Endothelial cell of umbilical vein (primary cell): ENCODE data around the gene RTN4R. TPM values are rescaled to one million over a fixed set of nuclear protein-coding genes. Genes with fewer than 3 reads are reported as not detected.

ENCODE experiments used
- BruUV-seq: library from RNA; stranded (reverse); fragments of 400-500 nt; replicated peaks from 2 replicates; lab custom pipeline; 2021; lab: Mats Ljungman, UMichigan
- CTCF ChIA-PET: fragments of 300-600, 350-600 bp; sonication (Branson Sonifier 250); formaldehyde crosslinking; loops from one replicate; lab custom pipeline; 2021; ENCODE audit warnings: antibody characterized with exemption, inconsistent platforms; lab: Charles Lee
- POLR2A ChIA-PET: fragments of 300-600, 350-600 bp; sonication (Branson Sonifier 250); formaldehyde crosslinking; loops from one replicate; lab custom pipeline; 2021; ENCODE audit warnings: antibody characterized with exemption, inconsistent platforms; lab: Charles Lee
- DNase-seq: peaks from one replicate; pipeline ENCODE4 v3.0.0-alpha.2; 2011; ENCODE audit warnings: low read depth, low spot score
- FAIRE-seq: peaks from 2 replicates; lab custom pipeline; 2011; peaks lifted over from hg19 to GRCh38; lab: Jason Lieb, UNC
- H2AFZ ChIP-seq: 2 replicates; pipeline ENCODE4 v1.6.0; 2012; ENCODE audit warnings: low read depth, low read length, control low read depth, inconsistent platforms
- H3K27ac ChIP-seq: 2 replicates; pipeline ENCODE4 v1.5.1; 2011; ENCODE audit warnings: low read depth, mild to moderate bottlenecking, control low read depth, low read length, moderate library complexity; ENCODE audit not compliant: insufficient read depth
- H3K27me3 ChIP-seq, 2 experiments: 2 replicates each; pipeline versions ENCODE4 v1.6.0 to v1.6.1; 2011; ENCODE audit warnings: low read length in 2 of 2, mixed read lengths in 1 of 2; ENCODE audit not compliant: control insufficient read depth in 2 of 2, insufficient read depth in 2 of 2
- H3K36me3 ChIP-seq, 2 experiments: 2 replicates in 1 of 2; 3 replicates in 1 of 2; pipeline ENCODE4 v1.5.1; 2011; ENCODE audit warnings: low read length in 2 of 2, mild to moderate bottlenecking in 1 of 2, moderate library complexity in 1 of 2; ENCODE audit not compliant: control insufficient read depth in 2 of 2, insufficient read depth in 2 of 2; ENCODE audit errors: extremely low read depth in 1 of 2
- H3K4me1 ChIP-seq: 3 replicates; pipeline ENCODE4 v1.5.1; 2011; ENCODE audit warnings: mild to moderate bottlenecking, low read length; ENCODE audit not compliant: control insufficient read depth, insufficient read depth; ENCODE audit errors: extremely low read depth
- H3K4me2 ChIP-seq: 2 replicates; pipeline ENCODE4 v1.6.1; 2011; ENCODE audit warnings: low read length, control low read depth, mixed read lengths; ENCODE audit not compliant: insufficient read depth
- H3K4me3 ChIP-seq, 3 experiments: fragments of 200-600 bp in 1 of 3; sonication (generic), shearing (Covaris generic) in 1 of 3; replicated peaks in 1 of 3; 2 replicates each; pipeline ENCODE4 v1.5.1; 2011 to 2016; ENCODE audit warnings: control low read depth in 3 of 3, low read length in 3 of 3, mild to moderate bottlenecking in 2 of 3, inconsistent platforms in 1 of 3, low read depth in 1 of 3, moderate library complexity in 1 of 3; ENCODE audit not compliant: insufficient read depth in 1 of 3
- H3K79me2 ChIP-seq: 2 replicates; pipeline ENCODE4 v1.6.0; 2012; ENCODE audit warnings: low read length, inconsistent platforms; ENCODE audit not compliant: control insufficient read depth, insufficient read depth
- H3K9ac ChIP-seq: replicated peaks from 2 replicates; pipeline ENCODE3; 2011; ENCODE audit warnings: low read length, control low read depth; ENCODE audit not compliant: insufficient read depth; ENCODE audit errors: extremely low read depth
- H3K9me1 ChIP-seq: replicated peaks from 3 replicates; pipeline ENCODE4 v1.6.0; 2011; ENCODE audit warnings: mild to moderate bottlenecking, low read length; ENCODE audit not compliant: control insufficient read depth, insufficient read depth; ENCODE audit errors: extremely low read depth
- H3K9me3 ChIP-seq: replicated peaks from 2 replicates; pipeline ENCODE4 v1.5.1; 2012; ENCODE audit warnings: low read length, inconsistent platforms; ENCODE audit not compliant: control insufficient read depth, insufficient read depth
- H4K20me1 ChIP-seq: replicated peaks from 2 replicates; pipeline ENCODE3; 2011; ENCODE audit warnings: mild to moderate bottlenecking, low read length; ENCODE audit not compliant: control insufficient read depth, insufficient read depth; ENCODE audit errors: extremely low read depth
- EZH2 ChIP-seq: IDR thresholded peaks from 2 replicates; pipeline ENCODE4 v1.6.1; 2012; ENCODE audit warnings: borderline replicate concordance, low read depth, mild to moderate bottlenecking, moderate library complexity, low read length, inconsistent platforms; ENCODE audit not compliant: severe bottlenecking
- FOS ChIP-seq: IDR thresholded peaks from 2 replicates; pipeline ENCODE4 v1.6.1; 2011; ENCODE audit warnings: mild to moderate bottlenecking, low read length, moderate library complexity, borderline replicate concordance; ENCODE audit not compliant: insufficient read depth
- GATA2 ChIP-seq: IDR thresholded peaks from 2 replicates; pipeline ENCODE4 v1.7.0; 2011; ENCODE audit warnings: low read depth, mild to moderate bottlenecking, moderate library complexity, mixed read lengths, low read length; ENCODE audit not compliant: insufficient read length, insufficient read depth
- JUN ChIP-seq: IDR thresholded peaks from 2 replicates; pipeline ENCODE4 v1.6.1; 2011; ENCODE audit warnings: borderline replicate concordance, low read depth; ENCODE audit not compliant: insufficient read length, insufficient read depth
- MYC ChIP-seq: IDR thresholded peaks from one replicate; pipeline ENCODE4 v1.6.1; 2011; ENCODE audit warnings: mild to moderate bottlenecking, low read depth, low read length
- POLR2A ChIP-seq: IDR thresholded peaks from 2 replicates; pipeline ENCODE4 v1.6.1; 2012; ENCODE audit warnings: low read depth, mild to moderate bottlenecking, control low read depth, low read length
- POLR2AphosphoS5 ChIP-seq: IDR thresholded peaks from 2 replicates; pipeline ENCODE4 v1.6.1; 2012; ENCODE audit warnings: low read depth, mild to moderate bottlenecking, control low read depth, low read length, moderate library complexity; ENCODE audit not compliant: insufficient read depth
- dilution Hi-C: fragments of 300-500 bp; cut with MboI; formaldehyde crosslinking; loops from one replicate; pipeline ENCODE4 v1.15.0; 2019; ENCODE audit warnings: low sequenced_read_pairs; ENCODE audit not compliant: extremely low pct_ligation_motif_present
- intact Hi-C: fragments of 100-400 bp; cut with micrococcal nuclease; formaldehyde crosslinking; loops from one replicate; pipeline ENCODE4 v1.10.0; 2022
- polyA plus RNA-seq, 4 experiments: library from polyadenylated mRNA; depleted of rRNA in 3 of 4; stranded (reverse) in 3 of 4; unstranded in 1 of 4; fragments of >200 nt; gene quantifications; 2 replicates each; pipeline versions ENCODE4 v1.2.1 to v1.2.3, GENCODE V29; 2011 to 2012; ENCODE audit warnings: missing spikeins in 1 of 4
- total RNA-seq: library from RNA; stranded (reverse); gene quantifications from 2 replicates; pipeline ENCODE4 v1.2.3, GENCODE V29; 2021
- TF ChIP-seq, protein P1 (sequence below), 2 donors: IDR thresholded peaks; 1 replicate in 1 of 2; 2 replicates in 1 of 2; pipeline ENCODE4 v1.5.1; 2011; ENCODE audit warnings: low read length in 2 of 2, mild to moderate bottlenecking in 2 of 2, moderate library complexity in 2 of 2, control low read depth in 1 of 2, inconsistent platforms in 1 of 2, low read depth in 1 of 2; ENCODE audit not compliant: insufficient read depth in 1 of 2; ENCODE audit errors: extremely low read depth in 1 of 2
- TF ChIP-seq, protein P2 (sequence below): IDR thresholded peaks from 2 replicates; pipeline ENCODE4 v1.6.1; 2011; ENCODE audit not compliant: insufficient read depth, insufficient read length

Gene RTN4R
- total and polyA plus RNA-seq, 2 donors (not counting 3 experiments of a cell fraction or from before 2014, with no cell fraction given) = 1.2 to 2.2 TPM

GRCh38 chr22:20259327-20259688 lies 8.8 kb downstream of the RTN4R start:
- POLR2A ChIA-PET = no interaction called here
- Histone ChIP-seq H3K4me2 (no peak overlapping the region), H3K9ac (no peak overlapping the region), H3K4me1 (no peaks in the 10 kb centered on the region), H3K79me2 (no peaks in the 10 kb centered on the region), H2AFZ (no peak overlapping the region), H3K9me1 (no peaks in the 10 kb centered on the region), H3K27me3 (no peaks in the 10 kb centered on the region), H3K36me3 (no peaks in the 10 kb centered on the region), H3K9me3 (no peaks in the 10 kb centered on the region), H4K20me1 (no peaks in the 10 kb centered on the region), H3K27ac (no peak overlapping the region), H3K4me3 (no peak overlapping the region)
- DNase-seq = no peak
- intact Hi-C loops = no loop called here
- CTCF ChIA-PET = interaction anchor here (1.4 to 2.0 kb wide), 2 partner anchors 20 to 102 kb away, joined by 5 to 11 read pairs; no protein-coding TSS in a partner anchor
- no TSS peak for BruUV-seq
- dilution Hi-C loops = no loop called here
- TF ChIP-seq POLR2A (no peak), JUN (no peak), POLR2AphosphoS5 (no peak), MYC (no peak), GATA2 (no peak), EZH2 (no peak), FOS (no peak)
- TF ChIP-seq, protein P1, sequence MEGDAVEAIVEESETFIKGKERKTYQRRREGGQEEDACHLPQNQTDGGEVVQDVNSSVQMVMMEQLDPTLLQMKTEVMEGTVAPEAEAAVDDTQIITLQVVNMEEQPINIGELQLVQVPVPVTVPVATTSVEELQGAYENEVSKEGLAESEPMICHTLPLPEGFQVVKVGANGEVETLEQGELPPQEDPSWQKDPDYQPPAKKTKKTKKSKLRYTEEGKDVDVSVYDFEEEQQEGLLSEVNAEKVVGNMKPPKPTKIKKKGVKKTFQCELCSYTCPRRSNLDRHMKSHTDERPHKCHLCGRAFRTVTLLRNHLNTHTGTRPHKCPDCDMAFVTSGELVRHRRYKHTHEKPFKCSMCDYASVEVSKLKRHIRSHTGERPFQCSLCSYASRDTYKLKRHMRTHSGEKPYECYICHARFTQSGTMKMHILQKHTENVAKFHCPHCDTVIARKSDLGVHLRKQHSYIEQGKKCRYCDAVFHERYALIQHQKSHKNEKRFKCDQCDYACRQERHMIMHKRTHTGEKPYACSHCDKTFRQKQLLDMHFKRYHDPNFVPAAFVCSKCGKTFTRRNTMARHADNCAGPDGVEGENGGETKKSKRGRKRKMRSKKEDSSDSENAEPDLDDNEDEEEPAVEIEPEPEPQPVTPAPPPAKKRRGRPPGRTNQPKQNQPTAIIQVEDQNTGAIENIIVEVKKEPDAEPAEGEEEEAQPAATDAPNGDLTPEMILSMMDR (IDR thresholded peaks at IDR 0.05; ENCODE audit: extremely low read depth in 1 of 2, insufficient read depth in 1 of 2, low read depth in 1 of 2, low read length in 2 of 2) = no peak
- TF ChIP-seq, protein P2, sequence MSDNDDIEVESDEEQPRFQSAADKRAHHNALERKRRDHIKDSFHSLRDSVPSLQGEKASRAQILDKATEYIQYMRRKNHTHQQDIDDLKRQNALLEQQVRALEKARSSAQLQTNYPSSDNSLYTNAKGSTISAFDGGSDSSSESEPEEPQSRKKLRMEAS = no peak
- FAIRE-seq = no peak
